GM21447 (cell line): Measurements from ENCODE around the gene PDXK.

Source experiments
- ATAC-seq: cut with Tn5 transposase; IDR thresholded peaks from one replicate; pipeline ENCODE4 v1.9.1; 2021; ENCODE audit not compliant: unreplicated experiment

Gene PDXK

DNA sequence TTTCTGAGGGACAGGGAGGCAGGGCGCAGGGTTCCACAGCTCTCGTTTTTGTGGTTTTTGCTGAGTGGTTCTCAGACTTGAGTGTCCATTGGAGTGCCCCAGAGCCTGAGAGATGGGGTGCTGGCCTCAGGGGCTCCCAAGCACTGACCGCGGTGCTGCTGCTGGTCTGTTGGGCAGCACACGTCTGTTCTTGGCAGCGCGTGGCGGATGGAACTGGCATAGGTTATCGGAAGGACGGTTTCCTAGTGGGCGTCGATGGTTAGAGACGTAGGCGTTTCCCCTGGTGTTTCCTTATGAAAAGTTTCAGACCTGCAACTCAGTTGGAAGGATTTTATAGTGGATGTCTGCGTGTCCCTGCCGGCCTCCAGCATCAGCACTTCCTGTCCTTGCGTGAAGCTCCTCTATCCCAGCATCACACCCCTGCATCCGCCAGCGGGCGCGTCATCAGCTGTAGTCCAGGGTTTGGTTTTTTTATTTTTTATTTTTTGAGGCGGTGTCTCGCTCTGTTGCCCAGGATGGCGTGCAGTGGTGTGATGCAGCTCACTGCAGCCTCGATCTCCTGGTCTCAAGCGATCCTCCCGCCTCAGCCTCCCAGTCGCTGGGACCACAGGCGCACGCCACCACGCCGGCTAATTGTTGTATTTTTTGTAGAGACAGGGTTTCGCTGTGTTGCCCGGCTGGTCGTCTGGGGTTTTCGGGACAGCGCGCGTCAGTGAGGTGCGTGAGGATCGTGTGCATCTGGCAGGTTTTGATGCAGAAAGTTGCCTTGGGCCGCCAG lies 82.3 kb downstream of the PDXK start:
- no peak for ATAC-seq

DNA sequence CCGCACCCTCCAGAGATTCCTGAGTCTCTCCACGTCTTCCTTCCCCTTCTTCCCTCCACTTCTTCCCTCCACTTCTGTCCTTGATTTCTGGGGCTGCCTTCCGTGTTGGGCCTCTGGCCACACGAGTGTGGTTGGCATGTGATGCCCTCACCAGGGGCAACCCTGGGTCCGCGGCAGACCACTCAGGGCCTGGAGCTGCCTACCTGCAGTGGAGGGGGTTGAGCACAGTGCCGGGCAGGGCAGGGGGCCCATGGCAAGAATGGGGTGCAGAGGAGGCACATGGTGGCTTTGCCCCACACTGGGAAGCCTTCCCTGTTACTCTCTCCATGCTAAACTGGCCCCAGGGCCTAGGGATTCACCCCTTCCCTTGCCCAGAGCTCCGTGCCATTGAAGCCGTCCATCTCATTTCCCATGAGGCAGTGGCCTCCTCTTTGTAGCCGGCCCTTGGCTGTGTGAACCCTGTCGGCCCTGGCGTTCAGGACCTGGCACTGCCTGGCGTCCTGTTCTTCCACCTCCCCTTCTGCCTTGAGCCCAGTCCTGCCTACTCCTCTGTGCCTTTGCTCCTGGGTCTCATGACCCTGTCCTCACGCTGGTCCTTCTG lies 83.9 kb downstream of the PDXK start:
- no peak for ATAC-seq

DNA sequence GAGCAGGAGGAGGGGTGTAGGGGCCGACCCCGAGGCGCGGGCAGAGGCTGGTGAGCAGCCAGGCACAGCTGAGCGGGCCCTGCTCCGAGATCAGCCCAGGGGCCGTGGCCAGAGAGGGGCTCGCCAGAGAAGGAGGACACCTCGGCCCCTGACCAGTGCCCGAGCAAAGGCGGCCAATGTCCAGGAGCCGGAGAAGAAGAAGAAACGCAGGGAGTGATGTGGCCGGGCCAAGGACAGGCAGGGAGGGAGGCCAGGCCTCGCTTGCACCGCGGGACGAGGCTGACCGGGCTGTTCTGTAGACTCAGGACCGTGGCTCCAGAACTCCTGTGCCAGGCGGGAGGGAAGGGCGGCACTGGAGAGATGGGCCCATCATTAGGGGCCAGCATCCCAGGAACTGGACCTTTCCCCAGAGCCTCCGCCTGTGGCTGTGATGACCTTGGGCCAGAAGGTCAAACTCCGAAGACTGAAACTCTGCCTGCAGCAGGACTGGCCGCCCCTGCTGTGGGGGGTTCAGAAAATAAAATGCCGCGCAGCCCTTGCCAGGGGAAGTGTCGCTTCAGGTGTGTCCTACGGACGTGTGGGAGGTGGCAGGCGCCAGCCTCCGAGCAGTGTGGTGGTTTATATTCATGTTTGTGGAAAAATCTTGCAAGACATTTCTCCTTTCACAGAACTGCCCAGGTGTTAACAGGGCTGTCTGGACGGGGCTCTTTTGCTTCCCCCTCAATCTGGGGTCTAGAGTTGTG lies 84.8 kb downstream of the PDXK start:
- no peak for ATAC-seq

DNA sequence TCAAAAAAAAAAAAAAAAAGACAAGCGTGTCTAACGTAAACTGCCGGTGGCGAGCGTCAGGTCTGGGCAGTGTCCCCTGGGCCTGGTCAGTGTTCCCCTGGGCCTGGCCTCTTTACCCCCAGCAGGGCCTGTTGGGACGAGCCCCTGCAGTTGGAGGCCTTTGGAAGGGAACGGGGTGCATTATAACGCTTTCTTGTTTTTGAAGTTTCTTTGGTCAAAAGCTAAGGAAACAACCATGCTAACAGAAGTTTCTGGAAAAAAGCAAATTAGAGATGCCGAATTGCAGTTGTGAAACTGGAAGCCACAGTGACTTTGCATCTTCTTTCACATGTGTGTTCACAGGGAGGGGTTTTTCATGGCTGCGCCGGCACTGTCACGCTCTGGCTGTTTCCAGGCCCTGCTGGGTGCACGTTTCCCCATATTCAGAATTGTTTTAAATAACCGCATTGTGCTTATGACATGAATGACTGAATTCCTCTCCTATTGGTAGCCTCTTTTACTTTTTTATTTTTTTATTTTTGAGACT lies 86.4 kb downstream of the PDXK start:
- peak; percentile 87 for ATAC-seq

DNA sequence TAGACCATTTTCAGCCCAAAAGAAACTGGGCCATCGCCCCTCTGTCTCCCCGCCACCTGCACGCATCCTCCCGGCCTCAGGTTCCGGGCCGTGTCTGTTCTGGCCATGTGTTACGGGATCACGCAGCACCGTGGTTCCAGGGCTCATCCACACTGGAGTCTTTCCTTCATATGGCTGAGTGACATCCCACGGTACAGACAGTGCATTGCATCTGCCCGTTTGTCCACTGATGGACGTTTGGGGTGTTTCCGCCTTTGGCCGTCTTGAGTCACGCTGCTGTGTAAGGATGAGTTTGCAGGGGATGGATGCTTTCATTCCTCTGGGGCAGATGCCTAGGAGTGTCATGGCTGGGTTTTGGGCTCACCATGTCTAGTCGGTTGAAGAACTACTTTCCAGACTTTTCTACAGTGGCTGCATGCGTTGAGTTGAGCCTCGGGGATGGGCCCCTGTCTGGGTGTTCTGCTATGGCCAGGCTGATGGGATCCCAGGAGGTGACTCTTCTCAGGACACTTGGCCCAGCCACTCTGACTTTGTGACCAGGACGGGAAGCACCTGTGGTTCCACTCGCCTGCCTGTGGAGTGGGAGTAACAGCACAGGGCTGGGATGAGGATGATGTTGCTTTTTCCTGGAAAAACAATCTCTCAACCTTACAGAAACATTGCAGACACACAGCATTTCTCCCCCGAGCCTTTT lies 87.2 kb downstream of the PDXK start:
- no peak for ATAC-seq

DNA sequence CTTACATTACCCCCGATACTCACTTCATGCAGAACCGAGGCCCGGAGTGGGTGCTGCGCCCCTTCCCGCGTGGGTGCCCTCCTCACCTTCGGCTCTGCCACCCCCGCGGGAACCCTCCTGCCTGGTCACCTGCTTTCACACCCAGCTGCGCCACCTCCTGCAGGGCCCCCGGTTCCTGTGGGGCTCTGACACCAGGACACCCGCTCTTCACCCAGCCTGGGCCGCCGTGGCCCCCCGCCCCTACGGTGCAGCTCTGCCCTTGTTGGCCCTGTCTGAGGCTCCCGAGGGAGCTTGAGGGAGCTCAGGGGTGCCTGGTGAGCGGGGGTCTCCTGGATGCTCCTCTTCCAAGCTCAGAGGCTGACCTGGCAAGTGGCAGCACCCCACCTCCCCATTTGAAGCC lies 89.4 kb downstream of the PDXK start:
- ATAC-seq = no peak

DNA sequence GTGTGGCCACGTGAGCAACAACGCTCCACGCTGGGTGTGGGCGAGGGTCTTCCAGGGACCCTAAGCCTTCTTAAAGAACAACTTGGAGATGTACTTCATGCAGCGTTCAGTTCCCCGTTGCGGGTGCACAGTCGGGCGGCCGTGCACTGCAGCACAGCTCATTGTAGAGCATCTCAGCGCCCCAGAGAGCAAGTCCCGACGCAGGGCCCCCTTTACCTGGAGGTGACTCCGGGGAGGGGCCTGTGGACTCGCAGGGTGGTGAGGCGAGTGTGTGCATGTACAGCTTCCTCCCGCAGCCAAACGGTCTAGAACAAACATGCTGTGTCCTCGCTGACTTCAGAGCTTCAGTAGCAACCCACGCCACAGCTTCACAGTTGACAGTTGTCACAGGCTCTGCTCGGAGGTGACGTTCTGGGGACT lies 89.9 kb downstream of the PDXK start:
- ATAC-seq = no peak

DNA sequence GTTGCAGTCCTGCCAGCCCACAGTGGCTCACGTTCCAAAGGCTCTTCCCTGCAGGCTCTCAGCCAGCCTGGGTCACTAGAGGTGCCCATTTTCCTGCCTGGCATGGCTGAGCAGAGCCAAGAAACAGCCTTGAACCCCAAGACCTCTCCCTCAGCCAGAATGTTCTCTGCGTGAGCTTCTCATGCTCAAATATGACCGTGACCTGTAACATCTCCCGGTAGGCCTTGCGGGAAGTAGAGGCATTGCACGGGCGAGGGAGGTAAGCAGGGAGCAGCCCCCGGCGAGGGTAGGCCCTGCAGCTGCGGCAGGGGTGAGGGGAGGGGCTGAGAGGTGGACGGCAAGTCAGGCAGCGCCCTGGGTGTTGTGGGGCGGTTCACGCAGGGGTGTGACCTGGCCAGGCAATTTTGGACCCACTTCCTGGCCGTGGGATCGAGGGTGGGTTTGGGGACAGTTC lies 90.4 kb downstream of the PDXK start:
- no peak for ATAC-seq

DNA sequence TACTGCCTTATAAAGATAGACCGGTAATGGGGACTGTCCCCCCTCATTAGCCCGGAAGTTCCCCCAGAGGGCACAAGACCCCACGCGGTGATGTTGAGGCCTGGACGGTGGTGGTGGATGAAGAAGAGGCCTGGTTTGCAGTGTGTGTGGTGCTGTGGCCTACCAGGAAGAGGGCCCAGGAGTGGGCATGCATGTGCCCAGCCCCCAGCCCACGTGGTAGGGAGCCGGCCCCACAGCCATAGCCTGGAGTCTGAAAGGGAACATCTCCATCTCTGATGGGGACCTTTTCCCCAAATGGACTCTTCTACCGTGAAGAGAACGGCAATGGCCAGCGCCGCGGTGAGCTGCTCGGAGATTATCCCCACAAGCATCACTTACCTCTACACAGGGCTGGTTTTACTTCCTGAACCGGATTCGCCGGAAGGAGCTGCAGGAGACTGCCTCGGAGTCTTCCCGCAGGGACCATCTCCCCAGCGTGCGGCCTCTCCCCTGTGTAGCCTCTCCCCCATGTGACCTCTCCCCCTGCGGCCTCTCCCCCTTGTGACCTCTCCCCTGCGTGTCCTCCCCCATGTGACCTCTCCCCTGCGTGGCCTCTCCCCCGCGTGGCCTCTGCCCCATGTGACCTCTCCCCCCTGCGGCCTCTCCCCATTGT lies 91.0 kb downstream of the PDXK start:
- ATAC-seq = no peak

DNA sequence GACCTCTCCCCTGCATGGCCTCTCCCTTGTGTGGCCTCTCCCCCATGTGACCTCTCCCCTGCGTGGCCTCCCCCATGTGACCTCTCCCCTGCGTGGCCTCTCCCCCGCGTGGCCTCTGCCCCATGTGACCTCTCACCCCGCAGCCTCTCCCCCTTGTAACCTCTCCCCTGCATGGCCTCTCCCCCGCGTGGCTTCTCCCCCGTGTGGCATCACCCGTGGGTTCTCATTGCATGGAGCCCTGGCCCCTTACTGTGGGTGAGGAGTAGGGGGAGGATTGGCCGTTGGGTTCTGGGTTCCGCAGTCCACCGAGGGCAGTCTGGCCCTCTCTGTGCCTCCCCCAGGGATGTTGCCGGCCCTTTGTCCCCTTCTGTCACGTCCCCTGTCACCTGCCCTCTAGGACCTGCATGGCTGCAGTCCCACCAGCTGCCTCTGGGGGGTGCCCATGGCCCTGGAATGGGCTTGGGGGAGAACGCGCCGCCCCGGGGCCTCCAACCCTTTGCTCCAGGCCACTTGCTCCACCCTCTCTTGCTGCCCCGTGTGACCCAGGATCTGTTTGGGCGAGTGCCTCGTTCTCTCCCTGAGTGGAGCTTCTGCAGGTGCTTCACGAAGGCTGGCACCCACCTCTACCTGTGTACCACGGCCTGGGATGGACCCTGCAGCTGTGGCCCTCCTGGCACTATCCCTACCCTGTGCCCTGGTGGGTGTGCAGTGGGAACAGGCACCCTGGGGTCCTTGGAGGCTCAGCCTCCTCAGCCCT lies 91.8 kb downstream of the PDXK start:
- peak; percentile 71 for ATAC-seq

DNA sequence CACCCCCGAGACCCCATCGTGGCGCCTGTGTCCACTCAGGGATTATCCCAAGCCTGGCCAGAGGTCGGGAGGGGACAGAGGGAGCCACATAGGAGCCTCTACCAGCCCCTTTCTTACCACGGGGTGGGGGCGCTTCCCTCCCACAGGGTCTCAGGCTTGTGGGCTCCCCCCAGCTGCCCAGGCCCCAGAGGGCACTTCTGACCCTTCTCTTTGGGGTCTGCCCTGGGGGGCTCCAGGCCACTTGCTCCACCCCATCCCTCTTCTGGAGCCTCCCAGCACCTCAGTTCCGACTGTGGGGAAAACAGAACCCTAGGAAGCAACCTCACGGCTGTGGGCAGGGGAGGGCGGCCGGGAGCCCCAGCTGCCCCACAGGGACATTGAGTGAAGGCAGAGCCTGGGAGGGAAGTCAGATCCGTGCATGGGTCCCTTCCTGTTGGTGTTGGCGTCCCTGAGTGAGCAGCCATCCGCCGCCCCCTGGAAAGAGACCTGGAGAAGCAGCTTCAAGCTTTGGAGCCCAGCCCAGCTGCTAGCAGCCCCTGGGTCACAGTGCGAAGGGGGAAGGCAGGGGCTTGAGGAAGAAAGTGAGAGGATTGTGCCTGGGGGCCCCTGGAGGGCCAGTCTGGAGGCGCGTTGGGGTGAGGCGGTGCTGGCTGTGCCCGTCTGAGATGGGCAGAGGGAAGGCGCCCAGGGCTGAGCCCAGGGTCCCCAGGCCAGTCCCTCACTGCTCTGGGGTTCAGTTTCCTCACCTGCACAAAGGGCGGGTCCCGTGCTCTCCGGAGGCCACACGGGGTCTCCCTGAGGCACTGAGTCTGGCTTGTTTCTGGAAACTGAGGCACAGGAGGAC lies 92.6 kb downstream of the PDXK start:
- no peak for ATAC-seq
